OCI-LY7 (cell line): ENCODE results near the gene GRHL1. TPM values are rescaled to one million over a fixed set of nuclear protein-coding genes. Genes with fewer than 3 reads are reported as not detected.

ENCODE experiments used
- BruUV-seq: library from RNA; stranded (reverse); fragments of 400-500 nt; replicated peaks from 2 replicates; lab custom pipeline; 2021; lab: Mats Ljungman, UMichigan
- CTCF ChIA-PET: fragments of 300-600 bp; sonication (Branson Sonifier 250); formaldehyde crosslinking; loops from one replicate; lab custom pipeline; 2022; ENCODE audit warnings: antibody characterized with exemption; ENCODE audit not compliant: unreplicated experiment; lab: Charles Lee
- POLR2A ChIA-PET: fragments of 300-600 bp; sonication (Branson Sonifier 250); formaldehyde crosslinking; loops from one replicate; lab custom pipeline; 2022; ENCODE audit warnings: antibody characterized with exemption; lab: Charles Lee
- DNase-seq: peaks from one replicate; pipeline ENCODE4 v3.0.0-alpha.2; 2015; ENCODE audit warnings: low spot score
- H2AFZ ChIP-seq: fragments of 200-600 bp; sonication (generic), shearing (Covaris generic); 2 replicates; pipeline ENCODE4 v1.6.1; 2014; ENCODE audit warnings: mild to moderate bottlenecking, antibody characterized with exemption, low read length, moderate library complexity
- H3K27ac ChIP-seq: fragments of 200-600 bp; sonication (generic); 2 replicates; pipeline ENCODE4 v1.5.1; 2014; ENCODE audit warnings: mixed run types, low read depth, mild to moderate bottlenecking, moderate library complexity, low read length, inconsistent platforms; ENCODE audit not compliant: poor library complexity, severe bottlenecking
- H3K36me3 ChIP-seq: fragments of 200-600 bp; sonication (generic); 2 replicates; pipeline ENCODE4 v1.6.1; 2014; ENCODE audit warnings: mild to moderate bottlenecking, antibody characterized with exemption, low read length, moderate library complexity, mixed read lengths; ENCODE audit not compliant: insufficient read depth
- H3K4me1 ChIP-seq: fragments of 200-600 bp; sonication (generic); 2 replicates; pipeline ENCODE4 v1.5.1; 2014; ENCODE audit warnings: mild to moderate bottlenecking, low read length; ENCODE audit not compliant: insufficient read depth, poor library complexity, severe bottlenecking
- H3K4me2 ChIP-seq: fragments of 200-600 bp; sonication (generic); 2 replicates; pipeline ENCODE4 v1.6.1; 2014; ENCODE audit warnings: mild to moderate bottlenecking, low read length
- H3K4me3 ChIP-seq: fragments of 200-600 bp; sonication (generic); 2 replicates; pipeline ENCODE4 v1.5.1; 2014; ENCODE audit warnings: mild to moderate bottlenecking, low read depth, low read length; ENCODE audit not compliant: poor library complexity, severe bottlenecking
- H3K79me2 ChIP-seq: fragments of 200-600 bp; sonication (generic); 2 replicates; pipeline ENCODE4 v1.6.1; 2016; ENCODE audit warnings: low read depth, mild to moderate bottlenecking, low read length, moderate library complexity, mixed read lengths; ENCODE audit not compliant: insufficient read depth
- H3K9me2 ChIP-seq: fragments of 200-600 bp; sonication (generic); 2 replicates; pipeline ENCODE4 v1.6.1; 2016; ENCODE audit warnings: mild to moderate bottlenecking, low read length, mixed read lengths; ENCODE audit not compliant: insufficient read depth
- H3K9me3 ChIP-seq: fragments of 200-600 bp; sonication (generic); 2 replicates; pipeline ENCODE4 v1.6.1; 2014; ENCODE audit warnings: mild to moderate bottlenecking, mixed run types, low read length, mixed read lengths
- H4K20me1 ChIP-seq: fragments of 200-600 bp; sonication (generic); 2 replicates; pipeline ENCODE4 v1.6.1; 2014; ENCODE audit warnings: mild to moderate bottlenecking, antibody characterized with exemption, low read length, moderate library complexity, mixed read lengths; ENCODE audit not compliant: insufficient read depth
- EZH2phosphoT487 ChIP-seq: fragments of 200-600 bp; sonication (generic); IDR thresholded peaks from 2 replicates; pipeline ENCODE4 v1.6.1; 2018; ENCODE audit warnings: low read depth, borderline replicate concordance, mild to moderate bottlenecking, mixed run types, antibody characterized with exemption, low read length, moderate library complexity, mixed read lengths
- intact Hi-C: fragments of 100-400 bp; cut with micrococcal nuclease; formaldehyde crosslinking; loops from one replicate; pipeline ENCODE4 v1.10.0; 2022; ENCODE audit not compliant: unreplicated experiment
- total RNA-seq, 2 experiments: library from RNA; depleted of rRNA in 1 of 2; stranded (reverse); fragments of >200 nt in 1 of 2; shearing (Covaris generic) in 1 of 2; gene quantifications; 2 replicates each; pipeline ENCODE4 v1.2.3, GENCODE V29; 2014 to 2022
- TF ChIP-seq, protein P1 (sequence below): fragments of 200-600 bp; sonication (generic); conservative IDR thresholded peaks from 2 replicates; pipeline ENCODE4 v1.5.1; 2014; ENCODE audit warnings: mild to moderate bottlenecking, antibody characterized with exemption, low read length, moderate library complexity, mixed read lengths

GRHL1 gene
- total RNA-seq, 2 experiments from 2014 or later = 0.19 to 2.5 TPM

DNA sequence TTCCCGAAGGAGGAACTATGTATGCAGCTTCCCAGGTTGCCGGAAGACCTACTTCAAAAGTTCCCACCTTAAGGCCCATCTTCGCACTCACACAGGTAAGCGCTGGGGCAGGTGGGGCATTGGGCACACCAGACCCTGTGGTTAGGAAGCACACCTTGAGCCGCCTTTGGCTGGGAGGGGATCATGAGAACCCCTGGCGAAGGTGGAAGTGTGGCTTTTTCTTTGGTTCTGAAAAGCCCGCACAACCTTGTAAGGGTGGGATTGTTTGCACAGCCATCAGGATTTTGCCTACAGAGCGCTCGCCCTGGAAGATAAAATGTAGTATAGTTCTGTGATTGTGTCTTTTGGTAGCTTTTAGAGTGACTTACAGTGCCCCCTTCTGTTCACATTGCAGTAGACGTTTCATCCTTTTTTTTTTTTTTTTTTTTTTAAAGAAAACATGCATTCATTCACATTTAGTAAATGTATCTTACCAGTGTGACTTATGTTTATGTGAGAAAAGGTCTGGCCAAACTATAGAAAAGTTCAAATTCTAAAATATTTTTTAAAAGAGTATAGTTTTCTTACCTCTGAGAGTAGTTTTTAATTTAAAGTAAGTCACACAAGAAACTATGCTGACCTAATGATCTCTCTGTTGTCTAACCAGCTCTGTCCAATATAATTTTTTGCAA lies 97.1 kb downstream of the GRHL1 start:
- DNase-seq = peak; percentile 64

More for the DNA sequence above, 97.1 kb downstream of the GRHL1 start:
- Histone ChIP-seq H3K4me2 (no peak overlapping the region), H3K27ac (no peak overlapping the region), H3K4me1 (peaks cover 8% of the 10 kb centered on the region), H4K20me1 (no peaks in the 10 kb centered on the region), H3K79me2 (no peaks in the 10 kb centered on the region; the same call in 1 of the 2 replicates), H2AFZ (no peak overlapping the region), H3K4me3 (no peak overlapping the region), H3K9me3 (no peaks in the 10 kb centered on the region), H3K36me3 (peaks cover 31% of the 10 kb centered on the region; the same call in 1 of the 2 replicates), H3K9me2 (no peaks in the 10 kb centered on the region)
- ChIA-PET CTCF (interaction anchor here (1.1 kb wide), 1 partner anchor 64 kb away, joined by 3 read pairs; no protein-coding TSS in a partner anchor), POLR2A (interaction anchor here (0.6 to 0.7 kb wide), 5 partner anchors 41 to 622 kb away, joined by 3 read pairs; no protein-coding TSS in a partner anchor)
- TF ChIP-seq EZH2phosphoT487 = no peak
- TF ChIP-seq, protein P1, sequence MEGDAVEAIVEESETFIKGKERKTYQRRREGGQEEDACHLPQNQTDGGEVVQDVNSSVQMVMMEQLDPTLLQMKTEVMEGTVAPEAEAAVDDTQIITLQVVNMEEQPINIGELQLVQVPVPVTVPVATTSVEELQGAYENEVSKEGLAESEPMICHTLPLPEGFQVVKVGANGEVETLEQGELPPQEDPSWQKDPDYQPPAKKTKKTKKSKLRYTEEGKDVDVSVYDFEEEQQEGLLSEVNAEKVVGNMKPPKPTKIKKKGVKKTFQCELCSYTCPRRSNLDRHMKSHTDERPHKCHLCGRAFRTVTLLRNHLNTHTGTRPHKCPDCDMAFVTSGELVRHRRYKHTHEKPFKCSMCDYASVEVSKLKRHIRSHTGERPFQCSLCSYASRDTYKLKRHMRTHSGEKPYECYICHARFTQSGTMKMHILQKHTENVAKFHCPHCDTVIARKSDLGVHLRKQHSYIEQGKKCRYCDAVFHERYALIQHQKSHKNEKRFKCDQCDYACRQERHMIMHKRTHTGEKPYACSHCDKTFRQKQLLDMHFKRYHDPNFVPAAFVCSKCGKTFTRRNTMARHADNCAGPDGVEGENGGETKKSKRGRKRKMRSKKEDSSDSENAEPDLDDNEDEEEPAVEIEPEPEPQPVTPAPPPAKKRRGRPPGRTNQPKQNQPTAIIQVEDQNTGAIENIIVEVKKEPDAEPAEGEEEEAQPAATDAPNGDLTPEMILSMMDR = peak; percentile 94
- intact Hi-C loops = loop anchor here (1.0 to 10.0 kb wide), 5 partner anchors 64 to 494 kb away; partner anchors contain the start of genes ADAM17 and ODC1
- no TSS peak for BruUV-seq

Other genes with a start within 250 kb of the GRHL1 start
- gene TAF1B, start 108.2 kb upstream of the GRHL1 start, total RNA-seq (2014; rRNA removed; shearing (Covaris generic)) = 25.1 and 31.1 TPM in 2 replicates
- gene TAF1B, start 108.2 kb upstream of the GRHL1 start, total RNA-seq (2022) = 35.3 and 39.6 TPM in 2 replicates
- gene KLF11, start 91.9 kb downstream of the GRHL1 start, total RNA-seq (2014; rRNA removed; shearing (Covaris generic)) = 6.3 and 6.5 TPM in 2 replicates
- gene KLF11, start 91.9 kb downstream of the GRHL1 start, total RNA-seq (2022) = 14.9 and 15.8 TPM in 2 replicates
- gene CYS1, start 128.7 kb downstream of the GRHL1 start, total RNA-seq (2014; rRNA removed; shearing (Covaris generic)) = not detected in 2 replicates
- 0.17 and 0.68 TPM in 2 replicates for gene CYS1, start 128.7 kb downstream of the GRHL1 start, total RNA-seq (2022)
- 181 and 222 TPM in 2 replicates for gene RRM2, start 171.0 kb downstream of the GRHL1 start, total RNA-seq (2014; rRNA removed; shearing (Covaris generic))
- 313 and 324 TPM in 2 replicates for gene RRM2, start 171.0 kb downstream of the GRHL1 start, total RNA-seq (2022)